Activated naive CD4-positive, alpha-beta T cell treated with anti-CD3 and anti-CD28 coated beads, Interleukin-2, amount 50 U/mL, for 24 hours (primary cell): ENCODE measurements around the gene HPN.

Source experiments
- H3K27ac Mint-ChIP-seq: one replicate; pipeline ENCODE4 v1.8.0; 2021; ENCODE audit warnings: mild to moderate bottlenecking, mixed read lengths
- H3K27me3 Mint-ChIP-seq: one replicate; pipeline ENCODE4 v1.8.0; 2021; ENCODE audit warnings: mixed read lengths
- H3K36me3 Mint-ChIP-seq: one replicate; pipeline ENCODE4 v1.8.0; 2021; ENCODE audit warnings: mixed read lengths
- H3K4me1 Mint-ChIP-seq: one replicate; pipeline ENCODE4 v1.8.0; 2021; ENCODE audit warnings: mixed read lengths
- H3K4me3 Mint-ChIP-seq: one replicate; pipeline ENCODE4 v1.8.0; 2021; ENCODE audit warnings: mild to moderate bottlenecking, mixed read lengths
- H3K9me3 Mint-ChIP-seq: one replicate; pipeline ENCODE4 v1.8.0; 2021; ENCODE audit warnings: mixed read lengths

The HPN gene

DNA sequence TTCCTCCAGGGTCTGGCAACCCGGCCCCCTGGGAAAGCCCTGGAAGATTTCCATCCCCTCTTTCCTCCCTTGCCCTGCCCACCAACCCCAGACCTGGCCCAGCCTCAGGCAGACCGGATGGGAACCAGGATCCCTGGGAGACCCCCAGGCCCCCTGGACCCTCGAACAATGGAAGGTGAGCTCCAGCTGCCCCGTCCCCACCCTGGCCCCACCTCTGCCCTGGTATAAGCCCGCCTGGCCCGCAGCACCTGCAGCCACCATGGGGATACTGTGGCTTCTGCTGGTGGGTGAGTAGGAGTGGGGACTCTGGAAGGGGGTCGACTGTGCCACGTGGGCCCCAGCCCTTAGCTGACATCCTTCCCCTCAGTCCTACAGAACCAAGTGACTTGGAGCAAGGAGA lies 32.4 kb downstream of the HPN start:
- H3K27me3 Mint-ChIP-seq: no peaks in the 10 kb centered on the region
- H3K4me3 Mint-ChIP-seq: no peak overlapping the region
- no peaks in the 10 kb centered on the region for H3K36me3 Mint-ChIP-seq
- no peaks in the 10 kb centered on the region for H3K4me1 Mint-ChIP-seq
- no peak overlapping the region for H3K27ac Mint-ChIP-seq
- no peaks in the 10 kb centered on the region for H3K9me3 Mint-ChIP-seq

DNA sequence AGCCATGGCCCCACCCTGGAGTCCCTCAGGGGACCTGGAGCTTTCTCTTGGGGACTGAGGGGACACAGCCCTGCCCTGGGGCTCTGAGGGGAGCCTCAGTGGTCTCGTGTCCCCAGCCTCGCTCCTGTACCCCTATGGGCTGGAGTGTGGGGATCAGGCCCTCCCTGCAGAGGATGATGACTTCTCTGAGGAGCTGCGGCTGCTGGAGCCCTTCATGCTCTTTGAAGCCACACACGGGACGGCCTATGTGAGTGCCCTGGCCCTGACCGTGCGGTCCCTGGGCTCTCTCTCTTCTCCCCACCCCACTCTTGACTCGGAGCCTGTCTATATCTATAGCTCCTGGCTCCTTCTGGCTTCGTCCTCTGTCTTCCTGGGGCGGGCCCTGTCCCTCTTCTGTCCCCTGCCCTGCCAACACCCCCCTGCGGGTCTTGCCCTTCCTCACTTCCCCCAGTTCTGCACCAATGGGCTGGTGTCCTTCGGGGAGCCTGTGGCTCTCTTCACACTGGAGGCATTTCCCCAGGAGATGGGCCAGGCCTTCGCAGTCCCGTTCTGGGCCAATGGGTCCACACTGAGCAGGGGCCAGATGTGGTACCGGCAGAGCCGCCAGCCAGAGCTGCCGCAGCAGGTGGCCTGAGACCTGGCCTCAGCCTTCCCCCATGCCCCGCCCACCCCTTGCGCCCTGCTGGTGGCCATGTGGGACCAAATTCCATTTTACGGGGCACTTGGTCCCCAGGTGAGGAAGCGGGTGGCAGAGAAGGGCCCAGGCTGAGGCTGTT lies 33.1 kb downstream of the HPN start:
- Mint-ChIP-seq H3K36me3 (no peaks in the 10 kb centered on the region), H3K4me3 (no peak overlapping the region), H3K4me1 (no peaks in the 10 kb centered on the region), H3K9me3 (no peaks in the 10 kb centered on the region), H3K27ac (no peak overlapping the region), H3K27me3 (no peaks in the 10 kb centered on the region)

DNA sequence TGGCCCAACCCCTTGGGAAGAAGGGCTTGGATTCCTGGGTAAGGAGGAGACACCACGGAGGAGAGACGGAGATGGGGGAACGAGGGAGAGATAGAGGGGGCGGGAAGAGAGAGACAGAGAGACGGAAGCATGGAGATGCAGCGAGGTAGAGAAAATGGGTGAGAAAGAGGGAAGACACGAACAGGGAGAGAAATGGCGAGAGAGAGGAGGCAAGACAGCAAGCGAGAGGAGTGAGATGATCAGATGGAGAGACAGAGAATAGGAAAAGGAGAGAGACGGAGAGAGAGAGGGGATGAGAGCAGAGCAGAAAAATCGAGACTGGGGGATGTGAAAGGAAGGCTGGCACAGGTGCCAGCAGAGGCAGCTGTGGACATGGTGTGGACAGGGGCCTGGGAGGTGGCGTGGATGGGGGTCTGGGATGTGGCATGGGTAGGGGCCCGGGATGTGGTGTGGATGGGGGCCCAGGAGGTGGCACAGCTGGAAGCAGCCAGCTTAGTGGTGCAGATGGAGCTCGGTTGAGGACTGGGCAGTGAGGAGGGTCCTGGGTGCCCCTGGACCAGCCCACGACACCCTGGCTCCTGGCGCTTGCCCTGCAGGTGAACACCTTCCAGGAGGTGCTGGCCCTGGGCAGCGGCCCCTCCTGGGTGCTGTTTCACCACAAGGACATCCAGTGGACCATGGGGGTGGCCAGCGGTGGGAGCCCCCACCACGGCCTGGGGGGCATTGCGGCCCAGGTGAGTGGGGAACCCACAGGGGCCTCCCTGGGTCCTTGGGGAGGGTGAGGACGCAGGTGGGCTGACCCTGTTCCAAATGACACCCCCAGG lies 33.9 kb downstream of the HPN start:
- Mint-ChIP-seq H3K27me3 (no peaks in the 10 kb centered on the region), H3K4me3 (no peak overlapping the region), H3K27ac (peak overlapping the region; percentile 73), H3K4me1 (no peaks in the 10 kb centered on the region), H3K9me3 (no peaks in the 10 kb centered on the region), H3K36me3 (no peaks in the 10 kb centered on the region)

DNA sequence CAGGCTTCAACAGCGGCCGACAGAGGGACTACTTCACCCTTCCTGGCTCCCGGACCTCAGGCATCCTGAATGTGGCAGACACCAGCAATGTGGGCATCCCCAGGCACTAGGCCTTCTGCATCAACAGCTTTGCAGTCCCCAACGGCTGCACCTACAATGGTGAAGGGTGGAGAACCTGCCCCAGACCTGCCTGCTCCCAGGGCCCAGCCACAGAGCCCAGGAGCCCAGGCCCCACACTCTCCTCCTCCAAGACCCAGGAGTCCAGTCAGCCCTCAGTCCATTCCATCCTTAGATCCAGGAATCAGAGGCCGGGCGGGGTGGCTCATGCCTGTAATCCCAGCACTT lies 34.5 kb downstream of the HPN start:
- Mint-ChIP-seq H3K4me1 (no peaks in the 10 kb centered on the region), H3K9me3 (no peaks in the 10 kb centered on the region), H3K27ac (no peak overlapping the region), H3K36me3 (no peaks in the 10 kb centered on the region), H3K27me3 (no peaks in the 10 kb centered on the region), H3K4me3 (no peak overlapping the region)

DNA sequence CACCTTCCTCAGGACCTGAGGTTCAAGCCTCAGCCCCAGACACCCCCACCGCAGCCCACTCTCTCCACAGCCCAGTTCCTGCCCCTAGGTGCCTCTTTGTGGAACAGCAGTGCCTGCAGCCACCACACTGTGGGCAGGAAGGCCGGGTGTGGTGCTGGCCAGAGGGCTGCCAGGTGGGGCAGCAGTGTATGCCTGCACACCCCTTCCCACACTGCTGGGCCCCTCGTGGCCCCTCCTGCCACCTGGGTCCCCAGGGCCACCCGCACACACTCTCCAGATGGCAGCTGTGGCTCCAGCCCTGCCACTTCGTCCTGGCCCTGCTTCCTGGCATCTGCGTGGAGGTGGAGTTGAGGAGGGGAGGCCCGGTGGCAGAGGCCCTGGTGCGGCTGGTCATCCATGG lies 35.1 kb downstream of the HPN start:
- Mint-ChIP-seq H3K27ac (no peak overlapping the region), H3K9me3 (no peaks in the 10 kb centered on the region), H3K36me3 (no peaks in the 10 kb centered on the region), H3K27me3 (no peaks in the 10 kb centered on the region), H3K4me1 (no peaks in the 10 kb centered on the region), H3K4me3 (no peak overlapping the region)

DNA sequence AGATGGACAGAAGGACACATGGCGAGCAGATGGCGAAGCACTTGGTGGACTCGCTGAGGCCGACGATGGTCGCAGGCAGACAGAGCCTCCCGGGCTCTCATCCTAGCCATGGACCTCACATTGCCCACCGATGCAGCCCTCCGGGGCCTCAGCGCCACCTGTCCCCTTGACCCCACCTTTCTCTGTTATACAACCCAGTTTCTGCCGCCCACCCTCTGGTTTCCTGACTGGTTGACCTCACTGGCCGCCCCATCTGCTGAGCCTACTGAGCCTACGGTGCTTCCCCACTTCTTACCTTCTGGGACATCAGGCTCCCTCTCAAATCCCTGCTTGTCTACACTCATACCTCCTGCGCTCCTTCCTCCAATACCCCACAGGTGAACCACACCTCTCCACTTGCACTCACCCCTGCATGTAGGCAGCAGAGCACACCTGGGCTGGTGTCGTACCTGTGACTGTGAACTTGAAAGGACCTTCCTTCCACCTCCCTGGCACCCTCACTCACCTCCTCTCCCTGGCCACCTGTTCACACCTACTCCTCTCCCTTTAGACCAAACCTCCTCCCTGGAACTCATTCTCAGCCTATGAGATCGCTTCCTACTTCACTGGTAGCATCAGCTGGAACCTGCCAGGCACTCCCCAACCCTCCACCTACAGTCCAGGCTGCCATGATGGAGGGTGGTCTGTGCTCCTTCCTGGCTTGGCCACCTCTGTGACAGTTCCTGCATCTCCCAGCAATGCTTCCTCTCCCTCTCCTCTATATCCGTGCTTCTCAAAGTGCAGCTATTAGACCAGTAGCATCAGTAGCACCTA lies 36.1 kb downstream of the HPN start:
- H3K27me3 Mint-ChIP-seq: no peaks in the 10 kb centered on the region
- no peak overlapping the region for H3K4me3 Mint-ChIP-seq
- H3K4me1 Mint-ChIP-seq: no peaks in the 10 kb centered on the region
- H3K9me3 Mint-ChIP-seq: no peaks in the 10 kb centered on the region
- no peak overlapping the region for H3K27ac Mint-ChIP-seq
- no peaks in the 10 kb centered on the region for H3K36me3 Mint-ChIP-seq

DNA sequence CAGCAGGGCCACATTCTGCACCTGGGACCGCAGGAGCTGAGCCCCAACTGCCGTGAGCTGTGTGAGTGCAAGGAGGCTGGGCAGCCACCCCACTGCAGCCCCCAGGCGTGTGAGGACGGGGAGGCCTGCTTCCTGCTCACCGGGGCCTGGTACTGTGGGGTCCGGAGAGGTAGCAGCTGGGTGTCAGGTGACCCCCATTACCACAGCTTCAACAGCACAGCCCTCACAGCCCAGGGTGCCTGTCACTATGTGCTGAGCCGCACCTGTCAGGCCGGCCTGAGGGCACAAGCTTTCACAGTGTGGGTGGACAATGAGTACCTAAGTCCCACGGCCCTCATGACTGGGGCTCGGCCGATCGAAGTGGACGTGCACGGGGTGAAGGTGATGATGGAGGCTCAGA lies 38.3 kb downstream of the HPN start:
- no peak overlapping the region for H3K4me3 Mint-ChIP-seq
- no peak overlapping the region for H3K27ac Mint-ChIP-seq

DNA sequence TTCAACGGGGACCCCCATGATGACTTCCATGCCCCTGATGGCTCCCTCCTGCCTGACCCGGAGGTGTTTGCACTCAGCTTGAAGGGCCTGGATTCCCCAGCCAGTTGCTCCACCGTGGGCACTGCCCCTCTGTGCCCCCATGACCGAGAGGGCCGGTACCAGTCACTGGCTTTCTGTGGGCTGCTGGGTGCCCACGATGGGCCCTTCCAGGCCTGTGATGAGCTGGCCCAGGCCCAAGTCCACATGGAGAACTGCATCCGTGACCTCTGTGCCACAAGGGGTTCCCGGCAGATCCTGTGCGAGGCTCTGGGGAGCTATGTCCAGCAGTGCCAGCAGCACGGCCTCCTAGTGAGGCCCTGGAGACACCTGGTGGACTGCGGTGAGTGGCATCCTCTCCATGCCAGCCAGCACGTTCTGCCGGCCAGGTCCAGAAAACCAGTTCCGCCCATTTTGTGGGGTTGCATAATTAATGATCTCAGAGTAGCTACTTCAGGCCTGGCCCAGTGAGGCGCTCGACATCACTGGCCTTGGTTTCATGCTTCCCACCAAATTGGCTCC lies 39.2 kb downstream of the HPN start:
- Mint-ChIP-seq H3K4me3 (no peak overlapping the region), H3K9me3 (no peaks in the 10 kb centered on the region), H3K27ac (no peak overlapping the region), H3K4me1 (peaks cover 2% of the 10 kb centered on the region), H3K27me3 (no peaks in the 10 kb centered on the region), H3K36me3 (no peaks in the 10 kb centered on the region)

More for the DNA sequence above, 38.3 kb downstream of the HPN start:
- no peaks in the 10 kb centered on the region for H3K9me3 Mint-ChIP-seq
- no peaks in the 10 kb centered on the region for H3K4me1 Mint-ChIP-seq
- no peaks in the 10 kb centered on the region for H3K36me3 Mint-ChIP-seq
- H3K27me3 Mint-ChIP-seq: no peaks in the 10 kb centered on the region

DNA sequence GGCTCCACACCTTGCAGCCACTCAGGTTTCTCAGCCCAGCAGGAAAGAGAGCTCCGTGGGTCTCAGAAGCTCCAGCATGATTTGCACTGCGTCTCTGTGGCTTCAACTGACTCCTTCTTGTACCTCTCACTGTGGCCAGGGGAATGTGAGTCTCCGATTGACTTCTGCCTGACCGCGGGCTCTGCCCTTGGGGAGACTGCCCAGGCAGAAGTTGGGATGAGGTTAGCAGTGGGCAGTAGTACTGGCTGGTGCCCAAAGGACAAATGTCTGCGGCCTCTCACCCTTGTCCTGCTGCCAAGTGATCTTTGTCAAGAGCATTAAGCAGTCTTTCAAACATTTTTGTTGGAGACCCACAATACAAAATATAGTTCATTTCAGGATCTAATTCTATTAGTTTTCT lies 39.7 kb downstream of the HPN start:
- no peaks in the 10 kb centered on the region for H3K36me3 Mint-ChIP-seq
- peaks cover 5% of the 10 kb centered on the region for H3K4me1 Mint-ChIP-seq
- no peaks in the 10 kb centered on the region for H3K9me3 Mint-ChIP-seq
- no peak overlapping the region for H3K27ac Mint-ChIP-seq
- H3K4me3 Mint-ChIP-seq: no peak overlapping the region
- no peaks in the 10 kb centered on the region for H3K27me3 Mint-ChIP-seq

DNA sequence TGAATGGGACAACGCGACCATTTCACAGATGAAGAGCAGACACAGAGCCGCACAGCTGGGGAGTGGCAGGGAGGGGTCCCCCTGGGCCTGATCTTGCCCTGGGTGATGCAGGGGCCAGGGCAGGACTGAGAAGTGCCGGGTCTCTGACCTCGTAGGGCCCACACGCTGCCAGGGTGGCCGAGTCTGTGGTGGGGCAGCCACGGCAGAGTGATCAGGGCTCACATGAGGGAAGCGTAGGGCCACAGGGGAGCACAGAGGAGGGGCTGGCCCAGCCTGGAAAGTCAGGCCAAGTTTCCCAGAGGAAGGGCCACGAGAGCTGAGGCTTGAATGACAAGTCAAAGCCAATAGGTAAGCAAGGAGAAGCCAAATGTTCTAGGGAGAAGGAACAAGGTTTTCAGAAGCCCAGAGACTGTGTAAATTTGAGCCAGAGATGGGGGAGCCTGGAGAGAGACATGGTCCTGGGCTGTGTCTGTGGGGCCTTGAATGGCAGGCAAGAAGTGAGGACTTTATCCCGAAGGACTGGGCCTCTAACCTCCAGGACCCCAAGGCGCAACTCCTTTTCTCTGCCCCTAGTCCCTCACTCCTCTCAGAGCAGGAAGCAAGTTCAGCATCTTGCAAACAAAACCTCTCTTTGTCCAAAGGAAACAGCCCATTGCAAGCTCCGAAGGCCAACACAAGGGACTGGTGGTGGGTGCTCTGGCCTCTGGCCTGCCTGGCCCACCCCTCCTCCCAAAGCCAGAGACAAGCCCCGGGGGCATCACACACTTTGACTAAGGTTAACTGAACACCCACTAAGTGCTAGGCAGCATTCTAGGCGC lies 42.4 kb downstream of the HPN start:
- Mint-ChIP-seq H3K9me3 (no peaks in the 10 kb centered on the region), H3K36me3 (no peaks in the 10 kb centered on the region), H3K27ac (no peak overlapping the region), H3K4me3 (no peak overlapping the region), H3K27me3 (no peaks in the 10 kb centered on the region), H3K4me1 (peaks cover 5% of the 10 kb centered on the region)

DNA sequence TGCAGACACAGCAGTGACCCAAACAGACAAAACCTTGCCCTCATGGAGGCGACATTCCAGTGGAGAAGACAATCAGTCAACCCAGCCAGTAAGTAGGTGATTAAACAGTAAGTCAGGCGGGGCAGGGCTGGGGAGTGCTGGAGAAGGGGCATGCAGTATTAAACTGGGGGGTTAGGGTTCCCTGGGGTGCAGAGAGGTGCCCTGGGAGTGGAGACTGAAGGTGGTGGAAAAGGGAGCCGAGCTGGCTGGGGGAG lies 42.9 kb downstream of the HPN start:
- Mint-ChIP-seq H3K36me3 (no peaks in the 10 kb centered on the region), H3K27me3 (no peaks in the 10 kb centered on the region), H3K9me3 (no peaks in the 10 kb centered on the region), H3K4me1 (peaks cover 5% of the 10 kb centered on the region), H3K27ac (no peak overlapping the region), H3K4me3 (no peak overlapping the region)

DNA sequence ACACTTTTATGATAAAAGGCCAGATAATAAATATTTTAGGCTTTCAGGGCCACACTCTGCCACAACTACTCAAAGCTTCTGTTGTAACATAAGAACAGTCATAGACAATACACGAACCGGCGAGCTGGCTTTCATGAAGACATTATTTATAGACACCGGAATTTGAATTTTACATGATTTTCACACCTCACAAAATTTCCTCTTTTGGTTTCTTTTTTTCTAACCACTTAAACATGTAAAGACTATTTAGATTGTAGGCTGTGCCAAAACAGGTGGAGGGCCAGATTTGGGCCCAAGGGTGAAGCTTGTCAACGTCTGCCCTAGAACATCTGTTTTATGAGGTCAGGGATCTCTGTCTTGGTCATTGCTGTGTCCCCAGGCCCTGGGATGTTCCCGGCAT lies 44.4 kb downstream of the HPN start:
- Mint-ChIP-seq H3K4me1 (peaks cover 9% of the 10 kb centered on the region), H3K36me3 (no peaks in the 10 kb centered on the region), H3K9me3 (no peaks in the 10 kb centered on the region), H3K4me3 (no peak overlapping the region), H3K27me3 (peaks cover 4% of the 10 kb centered on the region), H3K27ac (no peak overlapping the region)

DNA sequence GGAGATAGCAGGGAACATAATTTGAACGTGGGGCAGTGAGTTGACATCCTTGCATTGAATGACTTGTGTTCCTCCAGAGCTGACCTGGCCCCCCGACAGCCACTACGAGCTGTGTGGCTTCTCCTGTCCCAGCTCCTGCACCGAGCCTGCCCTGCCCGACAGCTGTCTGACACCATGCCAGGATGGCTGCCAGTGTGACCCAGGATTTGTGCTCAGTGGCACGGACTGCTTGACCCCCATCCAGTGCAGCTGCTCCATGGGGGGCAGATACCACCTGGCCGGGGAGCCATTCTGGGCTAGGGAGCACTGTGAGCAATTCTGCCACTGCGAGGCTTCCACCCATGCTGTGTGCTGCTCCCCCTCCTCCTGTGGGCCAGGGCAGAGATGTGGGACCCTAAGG lies 44.9 kb downstream of the HPN start:
- Mint-ChIP-seq H3K4me3 (no peak overlapping the region), H3K27ac (no peak overlapping the region), H3K36me3 (no peaks in the 10 kb centered on the region), H3K9me3 (no peaks in the 10 kb centered on the region), H3K27me3 (peaks cover 4% of the 10 kb centered on the region), H3K4me1 (peaks cover 9% of the 10 kb centered on the region)

DNA sequence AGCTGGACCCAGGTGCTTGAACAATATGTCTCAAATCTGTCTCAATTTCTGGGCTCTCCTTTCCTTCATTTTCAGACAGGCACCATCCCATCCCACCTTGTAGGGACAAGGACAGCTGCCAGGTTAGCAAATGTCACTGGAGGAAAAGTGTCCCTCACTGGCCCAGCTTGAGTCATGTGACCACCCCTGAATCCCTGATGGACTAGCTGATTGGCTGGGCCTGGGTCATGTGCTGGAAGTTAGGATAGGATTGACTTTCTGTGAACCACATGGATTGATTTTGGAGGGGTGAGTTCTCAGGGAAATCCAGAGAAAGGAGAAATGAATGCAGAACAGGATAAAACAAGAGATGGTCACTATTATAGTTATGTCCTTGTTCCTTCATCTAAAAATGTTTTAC lies 45.9 kb downstream of the HPN start:
- no peaks in the 10 kb centered on the region for H3K36me3 Mint-ChIP-seq
- no peak overlapping the region for H3K4me3 Mint-ChIP-seq
- peaks cover 9% of the 10 kb centered on the region for H3K4me1 Mint-ChIP-seq
- no peak overlapping the region for H3K27ac Mint-ChIP-seq
- H3K27me3 Mint-ChIP-seq: peaks cover 4% of the 10 kb centered on the region
- no peaks in the 10 kb centered on the region for H3K9me3 Mint-ChIP-seq
